HCT116 (cell line): ENCODE data around the gene HAAO. TPM values are rescaled to one million over a fixed set of nuclear protein-coding genes. Genes with fewer than 3 reads are reported as not detected.

Source experiments
- ATAC-seq: fragments of 200-7000 bp; cut with Tn5 transposase; 2 replicates; pipeline ENCODE4 v1.9.1; 2020; ENCODE audit warnings: mild to moderate bottlenecking, moderate library complexity
- BruUV-seq: library from RNA; stranded (reverse); fragments of 400-500 nt; replicated peaks from 2 replicates; lab custom pipeline; 2021; lab: Mats Ljungman, UMichigan
- CTCF ChIA-PET: fragments of 300-600 bp; sonication (Branson Sonifier 250); formaldehyde crosslinking; loops from one replicate; lab custom pipeline; 2021; ENCODE audit warnings: antibody characterized with exemption; lab: Charles Lee
- POLR2A ChIA-PET: fragments of 300-600, 350-600 bp; sonication (Branson Sonifier 250); formaldehyde crosslinking; loops from one replicate; lab custom pipeline; 2021; ENCODE audit warnings: antibody characterized with exemption; lab: Charles Lee
- RAD21 ChIA-PET, 2 experiments: fragments of 300-600 bp; sonication (Branson Sonifier 250); formaldehyde crosslinking; loops; one replicate each; lab custom pipeline; 2023; ENCODE audit warnings: low total read pairs in 2 of 2; ENCODE audit not compliant: uncharacterized antibody in 2 of 2, unreplicated experiment in 2 of 2, low non-redundant PET in 1 of 2; lab: Charles Lee
- DNase-seq: peaks from one replicate; pipeline ENCODE4 v3.0.0-alpha.2; 2010; ENCODE audit warnings: low read depth, low spot score
- H2AFZ ChIP-seq: fragments of 200-600 bp; shearing (Covaris generic), sonication (generic); 2 replicates; pipeline ENCODE4 v1.6.1; 2017; ENCODE audit warnings: low read depth, mixed run types, mixed read lengths, antibody characterized with exemption, low read length; ENCODE audit not compliant: poor library complexity, severe bottlenecking
- H3K27ac ChIP-seq: 2 replicates; pipeline ENCODE4 v1.5.1; 2012; ENCODE audit warnings: low read depth, low read length
- H3K27me3 ChIP-seq: fragments of 200-600 bp; sonication (generic); 2 replicates; pipeline ENCODE4 v1.6.1; 2016; ENCODE audit warnings: mixed run types, low read length, mixed read lengths; ENCODE audit not compliant: insufficient read depth
- H3K36me3 ChIP-seq, 2 experiments: fragments of 200-500 bp in 1 of 2; fragments of 200-600 bp in 1 of 2; sonication (Bioruptor generic) in 1 of 2; sonication (generic) in 1 of 2; 2 replicates each; pipeline versions ENCODE4 v1.5.1 to v1.6.1; 2014 to 2016; ENCODE audit warnings: low read length in 2 of 2, inconsistent platforms in 1 of 2, mixed read lengths in 1 of 2, mixed run types in 1 of 2; ENCODE audit not compliant: insufficient read depth in 2 of 2, control insufficient read depth in 1 of 2
- H3K4me1 ChIP-seq, 2 experiments: fragments of 200-600 bp in 1 of 2; sonication (generic) in 1 of 2; 2 replicates each; pipeline versions ENCODE4 v1.5.1 to v1.6.1; 2012 to 2017; ENCODE audit warnings: low read length in 2 of 2, inconsistent platforms in 1 of 2, mild to moderate bottlenecking in 1 of 2, mixed read lengths in 1 of 2, mixed run types in 1 of 2, moderate library complexity in 1 of 2; ENCODE audit not compliant: insufficient read depth in 2 of 2, control insufficient read depth in 1 of 2
- H3K4me2 ChIP-seq: fragments of 200-600 bp; sonication (generic); 2 replicates; pipeline ENCODE4 v1.6.1; 2017; ENCODE audit warnings: mixed run types, low read length, mixed read lengths
- H3K4me3 ChIP-seq, 2 experiments: fragments of 200-600 bp in 1 of 2; sonication (generic) in 1 of 2; replicated peaks in 1 of 2; 2 replicates each; pipeline ENCODE4 v1.5.1; 2011 to 2016; ENCODE audit warnings: low read length in 2 of 2, control low read depth in 1 of 2, low read depth in 1 of 2, mild to moderate bottlenecking in 1 of 2, mixed read lengths in 1 of 2, mixed run types in 1 of 2
- H3K79me2 ChIP-seq: fragments of 200-600 bp; sonication (generic); 2 replicates; pipeline ENCODE4 v1.6.1; 2017; ENCODE audit warnings: mild to moderate bottlenecking, mixed run types, low read length, moderate library complexity, mixed read lengths; ENCODE audit not compliant: insufficient read depth
- H3K9ac ChIP-seq: fragments of 200-600 bp; sonication (generic); 2 replicates; pipeline ENCODE4 v1.6.1; 2016; ENCODE audit warnings: low read length, mixed read lengths
- H3K9me2 ChIP-seq: fragments of 200-600 bp; sonication (generic), shearing (Covaris generic); 2 replicates; pipeline ENCODE4 v1.6.1; 2017; ENCODE audit warnings: mixed run types, mild to moderate bottlenecking, moderate library complexity; ENCODE audit not compliant: insufficient read depth
- H3K9me3 ChIP-seq, 2 experiments: fragments of 200-500 bp in 1 of 2; fragments of 200-600 bp in 1 of 2; sonication (Bioruptor generic) in 1 of 2; sonication (generic) in 1 of 2; 2 replicates each; pipeline ENCODE4 v1.6.1; 2014 to 2017; ENCODE audit warnings: low read length in 2 of 2, mixed read lengths in 2 of 2, inconsistent platforms in 1 of 2, low read depth in 1 of 2, mild to moderate bottlenecking in 1 of 2, mixed run types in 1 of 2, moderate library complexity in 1 of 2; ENCODE audit not compliant: control insufficient read depth in 1 of 2, insufficient read depth in 1 of 2
- H4K20me1 ChIP-seq: fragments of 200-600 bp; sonication (generic), shearing (Covaris generic); 2 replicates; pipeline ENCODE4 v1.6.1; 2017; ENCODE audit warnings: mixed run types, mild to moderate bottlenecking, moderate library complexity; ENCODE audit not compliant: insufficient read depth
- CEBPB ChIP-seq: IDR thresholded peaks from 2 replicates; pipeline ENCODE4 v1.6.1; 2012; ENCODE audit warnings: low read depth
- FOSL1 ChIP-seq: IDR thresholded peaks from 2 replicates; pipeline ENCODE4 v1.6.1; 2012; ENCODE audit warnings: low read depth
- JUND ChIP-seq: IDR thresholded peaks from 2 replicates; pipeline ENCODE4 v1.6.1; 2012
- POLR2AphosphoS5 ChIP-seq: IDR thresholded peaks from 2 replicates; pipeline ENCODE4 v1.6.1; 2011; ENCODE audit warnings: mild to moderate bottlenecking, low read depth, low read length, moderate library complexity
- RAD21 ChIP-seq: IDR thresholded peaks from 2 replicates; pipeline ENCODE4 v1.6.1; 2012; ENCODE audit warnings: low read depth, mild to moderate bottlenecking
- REST ChIP-seq: IDR thresholded peaks from 2 replicates; pipeline ENCODE4 v1.6.1; 2012; ENCODE audit warnings: low read depth
- TCF7L2 ChIP-seq: IDR thresholded peaks from 2 replicates; pipeline ENCODE4 v1.7.0; 2011; ENCODE audit warnings: borderline replicate concordance, inconsistent platforms; ENCODE audit not compliant: insufficient read depth, insufficient read length; ENCODE audit errors: extremely low read depth
- intact Hi-C: fragments of 100-400 bp; cut with micrococcal nuclease; formaldehyde crosslinking; loops from 2 replicates; pipeline ENCODE4 v1.10.0; 2022
- total RNA-seq: library from RNA; stranded (reverse); gene quantifications from one replicate; pipeline ENCODE4 v1.2.1, GENCODE V29; 2021; ENCODE audit not compliant: unreplicated experiment

The HAAO gene
- total RNA-seq, 1 experiment from 2014 or later: not detected

GRCh38 chr2:42804891-42805290 is 12.5 kb upstream of the HAAO start:
- POLR2A ChIA-PET: no interaction called here

More at GRCh38 chr2:42804891-42805290, 12.5 kb upstream of the HAAO start:
- CTCF ChIA-PET: no interaction called here
- H3K4me1 ChIP-seq: peaks cover 7 to 9% of the 10 kb centered on the region in 2 experiments
- ATAC-seq (no peak), DNase-seq (no peak)
- H3K27ac ChIP-seq: no peak overlapping the region
- H3K9me2 ChIP-seq: no peaks in the 10 kb centered on the region
- RAD21 ChIA-PET: no interaction called here
- H3K79me2 ChIP-seq: no peaks in the 10 kb centered on the region
- no peaks in the 10 kb centered on the region for H3K9me3 ChIP-seq
- no peak overlapping the region for H3K4me2 ChIP-seq
- no peaks in the 10 kb centered on the region for H4K20me1 ChIP-seq
- intact Hi-C loops: no loop called here
- no peak overlapping the region for H2AFZ ChIP-seq
- BruUV-seq: no TSS peak
- no peak overlapping the region for H3K9ac ChIP-seq
- no peak for TF ChIP-seq CEBPB
- TF ChIP-seq REST: no peak
- no peak for TF ChIP-seq FOSL1
- no peak for TF ChIP-seq POLR2AphosphoS5
- no peak for TF ChIP-seq TCF7L2
- no peak for TF ChIP-seq JUND
- no peak for TF ChIP-seq RAD21
- TF ChIP-seq, all 23 proteins: peak for 0
- H3K4me3 ChIP-seq: no peak overlapping the region
- H3K27me3 ChIP-seq: no peaks in the 10 kb centered on the region
- H3K36me3 ChIP-seq: no peaks in the 10 kb centered on the region
